A549 treated with RU486 at 1 μM for 4 hours (cell line): ENCODE results near the gene IZUMO1. TPM values are rescaled to one million over a fixed set of nuclear protein-coding genes. Genes with fewer than 3 reads are reported as not detected.

Source experiments
- total RNA-seq: library from RNA; stranded (reverse); fragments of 200-300 nt; extraction: Qiagen RNA extraction; gene quantifications from 5 replicates; pipeline ENCODE4 v1.2.3, GENCODE V29; 2022; ENCODE audit warnings: low read depth

Gene IZUMO1
- not detected in 5 replicates for total RNA-seq

DNA sequence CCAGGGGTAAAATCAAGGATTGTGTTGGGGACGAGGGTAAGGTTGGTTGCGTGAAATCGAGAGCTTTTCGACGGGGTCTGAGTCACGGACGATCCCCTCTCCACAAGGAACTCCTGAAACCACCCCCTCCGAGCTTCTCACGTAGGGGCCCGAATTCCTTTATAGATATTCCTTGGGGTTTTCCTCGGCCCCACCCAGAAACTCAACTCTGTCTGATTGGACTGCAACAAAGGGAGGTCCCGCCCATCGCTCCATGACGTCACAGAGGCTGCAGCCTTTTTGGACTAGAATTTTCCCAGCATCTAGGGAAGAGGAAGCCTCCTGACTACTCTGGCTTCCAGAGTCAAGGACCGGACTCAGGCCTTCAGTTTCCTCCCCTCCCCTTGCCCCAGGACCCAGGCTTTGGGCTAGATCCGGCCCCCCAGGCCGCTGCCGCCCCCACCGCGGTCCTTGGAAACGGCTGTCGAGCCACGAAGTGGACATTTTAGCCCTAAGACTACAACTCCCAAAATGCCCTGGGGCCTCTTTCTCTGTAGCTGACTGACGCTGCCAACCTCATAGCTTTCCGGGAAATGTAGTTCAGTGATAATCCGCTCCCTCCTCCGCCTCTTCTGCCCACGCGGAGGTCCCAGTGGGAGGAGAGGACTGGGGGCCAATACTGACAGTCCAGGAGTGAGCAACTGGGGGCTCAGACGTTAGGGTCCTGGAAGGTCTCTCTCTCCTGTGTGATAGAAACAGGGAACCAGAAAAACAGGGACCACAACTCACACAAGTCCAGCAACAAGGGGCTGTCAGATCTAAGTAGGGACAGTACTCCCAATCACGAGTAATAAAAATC lies at the start of gene IZUMO1:
TSS of gene IZUMO1 (minus strand) at position 172 of the 838 bp plus-strand sequence. CDS start 1,050 bp downstream, outside the sequence.

DNA sequence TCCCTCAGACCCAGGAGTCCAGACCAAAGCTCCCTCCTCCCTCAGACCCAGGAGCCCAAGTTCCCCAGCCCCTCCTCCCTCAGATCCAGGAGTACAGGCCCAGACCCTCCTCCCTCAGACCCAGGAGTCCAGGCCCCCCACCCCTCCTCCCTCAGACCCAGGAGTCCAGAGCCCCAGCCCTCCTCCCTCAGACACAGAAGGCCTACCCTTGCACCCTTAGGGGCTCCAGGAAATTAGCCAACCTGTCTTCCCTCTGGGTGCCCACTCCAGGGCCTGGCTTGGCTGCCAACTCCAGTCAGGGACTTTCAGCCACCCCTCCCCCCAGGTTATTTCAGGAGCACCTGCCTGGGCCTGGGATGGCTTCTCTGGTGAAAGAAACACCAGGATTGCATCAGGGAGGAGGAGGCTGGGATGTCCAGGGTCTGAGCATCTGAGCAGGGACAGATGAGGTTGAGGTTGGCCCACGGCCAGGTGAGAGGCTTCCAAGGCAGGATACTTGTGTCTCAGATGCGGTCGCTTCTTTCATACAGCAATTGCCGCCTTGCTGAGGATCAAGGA lies 8.5 kb upstream of the IZUMO1 start, which contains the start of gene FGF21:
TSS of gene FGF21 (plus strand) at position 441 of the 558 bp plus-strand sequence. CDS start 713 bp downstream, outside the sequence.

DNA sequence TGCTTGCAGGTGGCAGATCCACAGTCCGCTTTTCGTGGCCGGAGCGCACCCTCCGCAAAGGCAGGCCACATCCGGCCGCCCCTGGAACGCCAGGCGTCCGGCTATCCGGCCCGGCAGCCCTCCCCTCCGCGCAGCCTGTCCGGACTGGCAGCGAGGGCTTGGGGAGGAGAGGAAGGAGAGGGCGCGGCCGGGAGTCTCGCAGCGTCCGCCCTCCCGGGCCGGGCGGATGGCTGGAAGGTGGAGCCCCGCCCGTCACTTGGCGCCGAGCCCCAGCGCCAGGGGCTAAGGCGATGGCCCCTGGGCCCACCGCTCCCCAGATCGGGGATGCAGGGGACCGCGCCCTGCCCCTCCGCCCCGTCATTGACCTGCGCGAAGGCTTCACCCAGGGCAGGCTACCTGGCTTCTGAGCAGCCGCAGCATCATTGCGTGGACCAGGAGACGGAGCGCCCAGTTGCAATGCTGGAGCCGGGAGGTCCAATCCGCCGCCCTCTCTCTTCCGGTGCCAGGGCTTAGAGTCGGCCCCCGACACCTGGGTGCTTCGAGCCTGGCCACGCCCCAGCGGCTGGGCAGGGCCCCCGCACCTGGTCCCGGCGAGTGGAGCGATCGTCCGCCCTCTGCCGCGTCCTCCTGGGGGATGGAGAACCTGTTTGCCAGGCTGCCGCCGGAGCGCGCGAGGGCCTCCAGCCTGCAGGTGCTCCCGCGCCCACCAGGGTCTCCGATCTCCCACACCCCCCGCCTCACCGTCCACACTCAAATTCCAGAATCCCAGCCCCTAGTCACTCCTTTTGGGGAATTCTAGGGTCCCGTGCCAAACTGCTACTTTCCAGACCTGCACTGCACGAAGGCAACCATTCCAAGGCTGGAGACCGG lies 6.0 kb upstream of the IZUMO1 start, which contains the start of gene FUT1:
TSS of gene FUT1 (minus strand) at position 146 of the 870 bp plus-strand sequence. CDS start 1,360 bp downstream, outside the sequence.

DNA sequence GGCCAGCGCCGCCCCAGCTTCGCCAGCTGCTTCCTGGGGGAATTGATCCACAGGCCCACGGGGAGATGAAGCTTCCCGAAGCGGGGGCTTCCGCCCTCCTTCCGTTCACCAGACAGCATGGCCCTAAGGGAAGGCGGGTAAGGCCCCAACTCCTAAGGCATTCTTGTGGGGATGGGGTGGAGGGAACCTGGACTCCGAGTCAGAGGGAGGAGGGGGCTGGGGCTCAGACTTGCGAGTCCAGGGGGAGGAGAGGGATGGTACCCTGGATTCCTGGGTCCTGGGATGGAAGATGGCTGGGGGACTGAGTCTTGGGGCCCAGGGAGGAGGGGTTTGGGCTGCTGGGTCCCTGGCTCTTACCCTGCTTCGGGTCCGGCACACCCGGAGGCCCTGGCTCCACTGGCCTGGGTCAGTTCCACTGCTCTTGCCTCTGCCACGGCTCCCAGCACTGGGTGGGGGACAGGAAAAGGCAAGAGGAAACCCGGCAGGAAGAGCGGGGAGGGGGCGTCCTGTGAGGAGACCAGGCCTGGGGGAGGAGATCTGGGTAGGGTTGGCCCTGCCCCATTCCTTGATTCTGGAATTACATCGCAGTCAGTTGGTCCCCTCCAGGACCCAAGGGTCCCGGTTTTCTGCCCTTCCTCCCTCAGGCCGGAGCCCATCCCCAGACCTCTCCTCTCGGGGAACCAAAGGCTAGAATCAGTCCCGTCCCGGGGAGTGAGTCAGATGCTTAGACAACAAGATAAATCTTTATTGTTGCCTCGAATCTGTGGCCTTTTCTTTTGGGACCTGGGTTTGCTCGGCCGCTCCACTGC lies 6.3 kb downstream of the IZUMO1 start, which contains the start of gene RASIP1:
TSS of gene RASIP1 (minus strand) at position 447 of the 809 bp plus-strand sequence. CDS start at position 119, 328 bp downstream.

DNA sequence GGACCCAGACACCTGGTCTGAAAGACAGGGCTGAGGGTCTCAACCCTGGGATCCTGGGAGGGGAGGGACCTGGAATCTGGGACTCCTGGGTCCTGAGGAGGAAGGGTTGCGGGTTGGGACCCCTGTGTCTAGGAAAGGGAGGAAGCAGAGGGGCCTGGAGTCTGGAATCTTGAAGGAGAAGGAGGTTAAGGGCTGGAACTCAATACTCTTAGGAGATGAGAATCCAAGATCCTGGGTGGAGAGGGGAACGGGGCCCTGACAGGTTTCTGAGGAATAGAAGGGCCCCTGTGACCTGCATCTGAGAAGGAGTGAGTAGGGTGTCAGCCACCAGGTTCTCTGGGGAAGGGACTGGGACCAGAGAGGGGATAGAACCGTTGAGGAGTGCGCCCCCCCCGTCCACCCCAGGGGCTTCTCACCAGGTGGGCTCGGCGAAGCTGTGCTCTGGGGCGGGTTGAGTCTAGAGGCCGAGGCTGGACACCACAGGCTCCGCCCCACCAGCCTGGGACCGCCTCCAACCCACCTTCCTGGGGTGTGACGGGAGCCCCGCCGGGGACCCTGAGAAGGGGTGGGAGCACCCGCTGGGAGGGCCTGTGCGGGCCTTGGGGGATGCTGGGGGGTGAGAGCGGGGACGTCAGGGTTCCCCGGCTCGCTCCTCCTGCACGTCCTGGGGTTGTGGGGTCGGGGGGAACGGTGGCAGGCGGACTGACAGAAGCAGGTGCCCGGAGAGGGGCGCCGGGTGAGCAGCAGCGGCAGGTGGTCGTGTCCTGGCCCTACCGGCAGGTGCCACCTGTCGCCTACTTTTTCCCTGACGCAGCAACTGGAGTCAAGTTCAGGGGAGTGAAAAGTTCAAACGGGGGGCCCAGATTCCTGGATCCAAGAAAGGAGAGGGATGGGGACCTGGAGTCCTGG lies 27.2 kb downstream of the IZUMO1 start, which contains the start of gene MAMSTR:
TSS of gene MAMSTR (minus strand) at position 463 of the 909 bp plus-strand sequence. CDS start 694 bp downstream, outside the sequence.

DNA sequence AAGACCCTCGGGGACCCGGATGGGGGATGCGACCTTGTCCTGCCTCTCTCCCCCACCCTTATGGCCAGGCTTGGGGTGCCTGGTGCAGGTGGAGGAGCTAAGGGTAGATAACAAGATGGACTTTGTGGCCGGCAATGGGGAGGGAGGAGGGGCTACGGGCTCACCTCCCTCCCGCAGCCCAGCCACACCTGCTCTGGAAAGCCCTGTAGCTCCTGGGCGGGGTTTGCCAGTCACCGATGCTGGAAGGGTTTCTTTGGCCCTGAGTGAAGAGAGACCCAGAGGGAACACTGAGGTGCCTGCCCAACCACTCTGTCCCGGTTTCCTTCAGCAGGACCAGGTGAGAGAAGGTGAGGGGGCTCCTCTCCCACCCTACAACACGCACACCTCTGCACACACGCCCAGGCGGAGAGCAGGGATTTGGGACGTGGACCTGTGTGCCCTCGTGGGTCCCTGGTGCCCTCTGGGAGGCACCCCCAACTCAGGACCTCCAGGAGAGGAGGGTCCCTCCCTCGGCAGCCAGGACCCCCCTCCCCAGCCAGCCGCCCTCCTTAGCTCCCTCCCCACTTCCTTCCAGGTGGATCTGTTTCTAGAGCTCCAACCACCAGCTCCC lies 50.9 kb downstream of the IZUMO1 start, which contains the start of gene FUT2:
TSS of gene FUT2 (plus strand) at position 229 of the 610 bp plus-strand sequence. CDS start 6,986 bp downstream, outside the sequence.

Other genes with a start within 250 kb of the IZUMO1 start
- 2.1 to 4.7 TPM (median 4.2 TPM) in 5 replicates for gene LMTK3, start 235.1 kb downstream of the IZUMO1 start, total RNA-seq
- 14.1 to 20.7 TPM (median 15.9 TPM) in 5 replicates for gene SULT2B1, start 194.7 kb downstream of the IZUMO1 start, total RNA-seq
- gene SPACA4, start 140.2 kb downstream of the IZUMO1 start, total RNA-seq: not detected in 5 replicates
- 0.17 to 0.27 TPM (median 0.24 TPM) in 4 of 5 replicates, not detected in the other for gene FAM83E, start 131.8 kb downstream of the IZUMO1 start, total RNA-seq
- gene RPL18, start 127.7 kb downstream of the IZUMO1 start, total RNA-seq: 3,160 to 3,604 TPM (median 3,243 TPM) in 5 replicates
- 9.4 to 16.7 TPM (median 15.5 TPM) in 5 replicates for gene SPHK2, start 127.4 kb downstream of the IZUMO1 start, total RNA-seq
- gene DBP, start 109.5 kb downstream of the IZUMO1 start, total RNA-seq: 2.0 to 3.3 TPM (median 2.7 TPM) in 5 replicates
- gene CA11, start 100.7 kb downstream of the IZUMO1 start, total RNA-seq: 9.7 to 13.2 TPM (median 10.6 TPM) in 5 replicates
- 0.19 to 0.30 TPM (median 0.23 TPM) in 5 replicates for gene NTN5, start 73.9 kb downstream of the IZUMO1 start, total RNA-seq
- gene FUT2, start 50.9 kb downstream of the IZUMO1 start, total RNA-seq: not detected in 5 replicates
- gene MAMSTR, start 27.2 kb downstream of the IZUMO1 start, total RNA-seq: 0.26 to 0.72 TPM (median 0.41 TPM) in 5 replicates
- gene RASIP1, start 6.3 kb downstream of the IZUMO1 start, total RNA-seq: 0.29 to 0.75 TPM (median 0.46 TPM) in 5 replicates
- 0.06 to 0.13 TPM (median 0.07 TPM) in 5 replicates for gene FUT1, start 5.7 kb upstream of the IZUMO1 start, total RNA-seq
- not detected in 5 replicates for gene FGF21, start 8.6 kb upstream of the IZUMO1 start, total RNA-seq
- gene BCAT2, start 64.1 kb upstream of the IZUMO1 start, total RNA-seq: 47.2 to 60.5 TPM (median 56.7 TPM) in 5 replicates
- 13.4 to 17.0 TPM (median 14.8 TPM) in 5 replicates for gene HSD17B14, start 89.6 kb upstream of the IZUMO1 start, total RNA-seq
- 1.5 to 3.0 TPM (median 2.4 TPM) in 5 replicates for gene PLEKHA4, start 121.7 kb upstream of the IZUMO1 start, total RNA-seq
- 98.8 to 159 TPM (median 116 TPM) in 5 replicates for gene PPP1R15A, start 125.5 kb upstream of the IZUMO1 start, total RNA-seq
- not detected in 5 replicates for gene TULP2, start 151.8 kb upstream of the IZUMO1 start, total RNA-seq
- gene NUCB1, start 153.4 kb upstream of the IZUMO1 start, total RNA-seq: 180 to 229 TPM (median 200 TPM) in 5 replicates
- 1.1 to 2.1 TPM (median 1.5 TPM) in 5 replicates for gene DHDH, start 186.8 kb upstream of the IZUMO1 start, total RNA-seq
- 272 to 404 TPM (median 350 TPM) in 5 replicates for gene BAX, start 208.0 kb upstream of the IZUMO1 start, total RNA-seq
- 18,656 to 25,483 TPM (median 19,849 TPM) in 5 replicates for gene FTL, start 218.4 kb upstream of the IZUMO1 start, total RNA-seq
- gene GYS1, start 246.4 kb upstream of the IZUMO1 start, total RNA-seq: 16.4 to 21.4 TPM (median 17.5 TPM) in 5 replicates
- gene RUVBL2, start 247.0 kb upstream of the IZUMO1 start, total RNA-seq: 230 to 241 TPM (median 232 TPM) in 5 replicates